Breast epithelium (tissue), 4 donors: ENCODE data around the gene TGFBI. TPM values are rescaled to one million over a fixed set of nuclear protein-coding genes. Genes with fewer than 3 reads are reported as not detected.

Experiments used
- DNase-seq, 2 donors: peaks; one replicate each; pipeline ENCODE4 v3.0.0-alpha.2; 2019; ENCODE audit warnings: low spot score in 2 of 2
- H3K27ac ChIP-seq, 2 donors: fragments of 200-600 bp; sonication (generic) in 1 of 2; one replicate each; pipeline ENCODE4 v1.5.1; 2016 to 2019; ENCODE audit warnings: mild to moderate bottlenecking in 1 of 2
- H3K27me3 ChIP-seq, 2 donors: fragments of 200-600 bp; sonication (generic) in 1 of 2; one replicate each; pipeline versions ENCODE4 v1.5.1 to v1.6.0; 2017 to 2019; ENCODE audit warnings: control low read depth in 1 of 2, mild to moderate bottlenecking in 1 of 2
- H3K36me3 ChIP-seq: fragments of 200-600 bp; one replicate; pipeline ENCODE4 v1.5.1; 2019
- H3K4me1 ChIP-seq, 2 donors: fragments of 200-600 bp; sonication (generic); one replicate each; pipeline ENCODE4 v1.5.1; 2016 to 2019; ENCODE audit warnings: control low read depth in 1 of 2
- H3K4me3 ChIP-seq, 3 donors: fragments of 200-600 bp; sonication (generic); 1 replicate in 2 of 3; 2 replicates in 1 of 3; pipeline ENCODE4 v1.5.1; 2016 to 2019; ENCODE audit warnings: mild to moderate bottlenecking in 3 of 3, moderate library complexity in 2 of 3
- H3K9me3 ChIP-seq, 2 donors: fragments of 200-600 bp; sonication (generic) in 1 of 2; one replicate each; pipeline ENCODE4 v1.5.1; 2016 to 2019; ENCODE audit warnings: control low read depth in 1 of 2
- POLR2A ChIP-seq: fragments of 450-650 bp; IDR thresholded peaks from one replicate; pipeline ENCODE4 v1.6.1; 2016; ENCODE audit warnings: antibody characterized with exemption, mild to moderate bottlenecking, moderate library complexity
- POLR2AphosphoS5 ChIP-seq, 3 donors: sonication (generic); formaldehyde crosslinking; IDR thresholded peaks; one replicate each; pipeline ENCODE4 v1.6.1; 2017; ENCODE audit warnings: antibody characterized with exemption in 3 of 3
- intact Hi-C: fragments of 100-400 bp; cut with DNase I; formaldehyde crosslinking; loops from one replicate; pipeline ENCODE4 v1.15.1; 2023; ENCODE audit warnings: low total_unique reads
- total RNA-seq, 3 donors: library from RNA; depleted of rRNA; stranded (reverse); fragments of >200 nt; gene quantifications; one replicate each; pipeline ENCODE4 v1.1.0, GENCODE V29; 2016
- TF ChIP-seq, protein P1 (sequence below), 3 donors: fragments of 450-650 bp; IDR thresholded peaks; one replicate each; pipeline ENCODE4 v1.5.1; 2016 to 2017; ENCODE audit warnings: antibody characterized with exemption in 3 of 3, mild to moderate bottlenecking in 3 of 3, moderate library complexity in 3 of 3

Gene TGFBI
- total RNA-seq, 3 donors from 2014 or later, result 40.4 to 145 (median 45.2) TPM

- no peak for DNase-seq
- no peak overlapping the region for H3K4me3 ChIP-seq
- no peaks in the 10 kb centered on the region for H3K27me3 ChIP-seq
- TF ChIP-seq, protein P1, sequence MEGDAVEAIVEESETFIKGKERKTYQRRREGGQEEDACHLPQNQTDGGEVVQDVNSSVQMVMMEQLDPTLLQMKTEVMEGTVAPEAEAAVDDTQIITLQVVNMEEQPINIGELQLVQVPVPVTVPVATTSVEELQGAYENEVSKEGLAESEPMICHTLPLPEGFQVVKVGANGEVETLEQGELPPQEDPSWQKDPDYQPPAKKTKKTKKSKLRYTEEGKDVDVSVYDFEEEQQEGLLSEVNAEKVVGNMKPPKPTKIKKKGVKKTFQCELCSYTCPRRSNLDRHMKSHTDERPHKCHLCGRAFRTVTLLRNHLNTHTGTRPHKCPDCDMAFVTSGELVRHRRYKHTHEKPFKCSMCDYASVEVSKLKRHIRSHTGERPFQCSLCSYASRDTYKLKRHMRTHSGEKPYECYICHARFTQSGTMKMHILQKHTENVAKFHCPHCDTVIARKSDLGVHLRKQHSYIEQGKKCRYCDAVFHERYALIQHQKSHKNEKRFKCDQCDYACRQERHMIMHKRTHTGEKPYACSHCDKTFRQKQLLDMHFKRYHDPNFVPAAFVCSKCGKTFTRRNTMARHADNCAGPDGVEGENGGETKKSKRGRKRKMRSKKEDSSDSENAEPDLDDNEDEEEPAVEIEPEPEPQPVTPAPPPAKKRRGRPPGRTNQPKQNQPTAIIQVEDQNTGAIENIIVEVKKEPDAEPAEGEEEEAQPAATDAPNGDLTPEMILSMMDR (IDR thresholded peaks at IDR 0.05), result no peak
- intact Hi-C loops, result no loop called here
- H3K9me3 ChIP-seq, result no peaks in the 10 kb centered on the region
- no peaks in the 10 kb centered on the region for H3K36me3 ChIP-seq
- H3K27ac ChIP-seq, result no peak overlapping the region
- H3K4me1 ChIP-seq, result no peaks in the 10 kb centered on the region
Measured at GRCh38 chr5:136103118-136103517, 74.3 kb downstream of the TGFBI start.

DNA sequence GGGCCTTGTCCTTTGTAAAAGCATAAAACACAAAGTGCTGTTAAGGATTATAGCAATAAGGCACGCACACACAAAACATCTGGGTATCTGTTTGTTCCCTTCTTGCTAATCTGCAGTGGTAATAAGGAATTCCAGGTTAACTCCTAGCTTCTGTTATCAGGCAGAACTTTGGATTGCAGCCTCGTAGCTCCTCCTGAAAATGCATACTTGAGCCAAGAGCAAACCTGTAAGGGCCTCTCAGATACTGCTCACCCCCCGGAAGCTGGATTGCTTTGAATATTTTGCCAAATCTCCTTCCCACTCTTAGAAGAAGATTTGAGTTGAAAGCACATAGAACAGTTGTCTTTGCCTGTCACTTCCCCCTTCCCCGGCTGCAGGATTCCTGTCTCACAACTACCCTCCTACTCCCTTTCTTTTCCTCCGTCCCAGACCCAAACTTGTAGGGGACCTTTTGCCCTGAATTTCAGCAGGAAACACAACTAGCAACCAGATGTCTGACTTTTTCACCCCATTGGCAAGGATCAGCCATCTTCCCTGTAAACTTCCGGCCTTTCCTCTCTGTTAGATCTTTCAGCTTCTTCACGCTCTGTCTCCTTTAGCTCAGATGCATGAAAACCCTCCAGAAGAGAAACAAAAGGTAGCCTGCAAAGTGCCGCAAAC lies 75.6 kb downstream of the TGFBI start:
- peak overlapping the region; percentile 21 to 30 for H3K27ac ChIP-seq
- H3K36me3 ChIP-seq, result no peaks in the 10 kb centered on the region
- no peak for DNase-seq
- no peaks in the 10 kb centered on the region for H3K4me1 ChIP-seq
- no peak overlapping the region for H3K4me3 ChIP-seq
- intact Hi-C loops, result no loop called here
- H3K9me3 ChIP-seq, result no peaks in the 10 kb centered on the region
- no peaks in the 10 kb centered on the region for H3K27me3 ChIP-seq
- TF ChIP-seq, protein P1 (IDR thresholded peaks at IDR 0.05), result no peak
- no peak for TF ChIP-seq POLR2A
- no peak for TF ChIP-seq POLR2AphosphoS5 (IDR thresholded peaks at IDR 0.05)

DNA sequence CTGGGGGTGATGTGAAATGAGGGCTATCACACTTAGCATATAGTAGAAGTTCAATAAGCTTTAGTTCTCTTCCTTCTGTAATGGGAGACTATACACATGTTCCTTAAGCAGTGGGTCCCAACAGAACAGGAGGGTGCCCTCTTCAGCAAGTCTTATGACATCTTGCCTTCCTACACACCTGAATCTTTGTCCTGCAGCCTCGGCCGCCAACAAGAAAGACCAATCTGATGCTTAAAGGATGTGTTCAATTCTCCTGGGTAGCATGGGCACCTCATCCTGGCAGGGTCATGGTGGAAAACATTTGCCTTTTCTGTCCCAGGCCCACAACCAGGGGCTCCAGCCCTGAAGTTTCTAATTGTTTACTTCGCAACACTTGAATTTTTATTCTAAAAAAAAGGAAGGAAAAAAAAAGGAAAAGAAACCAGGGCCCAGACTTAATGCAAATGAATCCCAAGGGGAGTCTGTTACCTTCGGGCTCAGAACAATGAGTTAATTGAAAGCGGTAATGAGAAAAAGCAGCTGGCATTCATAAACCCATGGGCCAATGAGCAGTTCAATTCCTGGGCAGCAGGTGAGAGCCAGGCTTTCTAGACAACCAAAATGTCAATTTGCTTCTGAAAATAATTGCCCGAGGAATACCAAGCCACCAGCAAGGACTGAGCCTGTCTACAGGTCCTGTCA lies 77.7 kb downstream of the TGFBI start:
- intact Hi-C loops, result no loop called here
- Histone ChIP-seq H3K27ac (peak overlapping the region in 1 of 2 donors; percentile 33), H3K36me3 (no peaks in the 10 kb centered on the region), H3K9me3 (no peaks in the 10 kb centered on the region), H3K4me3 (no peak overlapping the region), H3K27me3 (no peaks in the 10 kb centered on the region), H3K4me1 (no peaks in the 10 kb centered on the region)
- no peak for TF ChIP-seq POLR2AphosphoS5 (IDR thresholded peaks at IDR 0.05)
- no peak for DNase-seq

DNA sequence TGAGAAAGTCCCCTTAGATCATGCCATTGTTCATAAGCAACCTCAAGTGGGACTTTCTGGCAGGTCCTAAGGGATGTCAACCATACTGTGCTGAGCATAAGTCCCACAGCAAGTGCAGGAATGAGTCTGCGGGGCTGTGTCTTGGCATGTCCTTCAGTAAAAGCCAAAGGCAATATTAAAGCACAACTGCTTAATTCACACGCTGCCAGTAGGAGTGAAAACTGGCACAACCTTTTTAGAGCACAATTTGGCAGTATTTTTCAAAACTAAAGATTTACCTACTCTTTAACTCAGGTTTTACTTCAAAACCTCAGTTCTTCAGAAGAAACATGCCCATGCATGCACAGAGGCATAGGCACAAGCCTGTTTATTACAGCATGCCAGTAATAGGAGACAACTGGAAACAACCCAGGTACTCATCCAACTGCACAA lies 79.4 kb downstream of the TGFBI start:
- Histone ChIP-seq H3K36me3 (no peaks in the 10 kb centered on the region), H3K27me3 (no peaks in the 10 kb centered on the region), H3K9me3 (no peaks in the 10 kb centered on the region), H3K27ac (peak overlapping the region; percentile 15 to 25), H3K4me3 (no peak overlapping the region), H3K4me1 (no peaks in the 10 kb centered on the region)
- peak in 1 of 2 donors; percentile 59 for DNase-seq
- intact Hi-C loops, result no loop called here
- TF ChIP-seq POLR2AphosphoS5 (IDR thresholded peaks at IDR 0.05) (no peak), POLR2A (no peak)

DNA sequence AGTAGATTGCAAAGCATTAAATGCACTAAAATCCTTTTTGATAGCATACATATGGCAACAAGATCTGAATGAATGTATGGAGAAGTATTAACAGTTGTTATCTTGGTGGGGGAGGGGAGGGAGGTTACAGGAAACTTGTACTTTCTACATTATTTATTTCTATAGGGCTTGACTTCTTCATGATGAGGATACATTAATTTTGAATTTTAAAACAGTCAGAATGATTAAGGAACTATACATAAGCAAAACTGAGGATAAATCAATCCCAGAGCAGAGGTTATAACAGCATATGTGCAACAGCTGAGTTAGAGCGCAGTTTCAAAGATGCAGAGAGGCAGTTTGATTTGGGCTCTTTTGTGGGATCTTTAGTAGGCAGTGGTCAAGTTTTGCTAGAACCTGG lies 80.0 kb downstream of the TGFBI start:
- intact Hi-C loops, result no loop called here
- Histone ChIP-seq H3K27ac (peak overlapping the region; percentile 22 to 44), H3K36me3 (no peaks in the 10 kb centered on the region), H3K4me3 (no peak overlapping the region), H3K9me3 (no peaks in the 10 kb centered on the region), H3K27me3 (no peaks in the 10 kb centered on the region), H3K4me1 (no peaks in the 10 kb centered on the region)
- no peak for DNase-seq
- TF ChIP-seq POLR2AphosphoS5 (IDR thresholded peaks at IDR 0.05), result no peak
- TF ChIP-seq POLR2A, result no peak
- TF ChIP-seq, protein P1 (IDR thresholded peaks at IDR 0.05), result no peak

DNA sequence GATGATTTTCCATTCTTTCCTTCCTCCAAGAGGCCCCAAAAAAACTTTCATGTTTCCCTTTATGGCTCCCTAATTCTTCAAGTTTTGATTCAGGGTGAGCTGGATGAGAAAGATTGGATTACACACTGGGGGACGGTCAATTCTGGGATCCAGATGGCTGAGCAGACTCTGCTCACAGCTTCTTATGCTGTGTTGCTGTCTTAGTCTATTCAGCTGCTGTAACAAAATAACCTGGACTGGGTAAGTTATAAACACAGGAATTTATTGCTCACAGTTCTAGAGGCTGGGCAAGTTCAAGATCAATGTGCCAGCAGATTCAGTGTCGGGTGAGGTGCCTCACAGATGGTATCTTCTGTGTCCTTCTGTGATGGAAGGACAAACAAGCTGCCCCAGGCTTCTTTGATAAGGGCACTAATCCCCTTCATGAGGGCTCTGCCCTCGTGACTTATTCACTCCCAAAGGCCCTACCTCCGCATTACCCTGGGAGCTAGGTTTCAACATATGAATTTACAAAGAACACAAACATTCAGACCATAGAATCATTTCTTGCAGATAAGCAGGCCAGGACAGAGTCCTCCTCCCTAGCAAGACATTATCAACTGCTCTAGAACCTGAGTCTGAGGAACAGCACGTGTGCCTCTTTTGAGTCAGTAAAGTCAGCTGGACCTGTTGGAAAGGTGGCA lies 80.8 kb downstream of the TGFBI start:
- Histone ChIP-seq H3K36me3 (no peaks in the 10 kb centered on the region), H3K27me3 (no peaks in the 10 kb centered on the region), H3K4me3 (no peak overlapping the region), H3K9me3 (no peaks in the 10 kb centered on the region), H3K4me1 (no peaks in the 10 kb centered on the region), H3K27ac (peak overlapping the region; percentile 22 to 44)
- no peak for TF ChIP-seq POLR2A
- intact Hi-C loops, result no loop called here
- DNase-seq, result no peak

Other genes with a start within 250 kb of the TGFBI start
- gene SLC25A48, start 194.3 kb upstream of the TGFBI start, total RNA-seq, result 1 to 10 TPM in 2 of 3 donors, under 1 TPM in 1; 0.33 to 6.2 (median 1.8) TPM
- gene IL9, start 133.1 kb upstream of the TGFBI start, total RNA-seq, result not detected
- gene LECT2, start 74.0 kb upstream of the TGFBI start, total RNA-seq, result not detected
- gene SMAD5, start 103.9 kb downstream of the TGFBI start, total RNA-seq, result 10 to 100 TPM; 45.6 to 63.7 (median 52.4) TPM
- not detected for gene SMIM32, start 164.2 kb downstream of the TGFBI start, total RNA-seq